Measurements from ENCODE around the gene ICE1. TPM values are rescaled to one million over a fixed set of nuclear protein-coding genes. Genes with fewer than 3 reads are reported as not detected.

Gene ICE1
- total and polyA plus RNA-seq, 3 donors from 2014 or later, result 13.8 to 35.6 (median 34.5) TPM

DNA sequence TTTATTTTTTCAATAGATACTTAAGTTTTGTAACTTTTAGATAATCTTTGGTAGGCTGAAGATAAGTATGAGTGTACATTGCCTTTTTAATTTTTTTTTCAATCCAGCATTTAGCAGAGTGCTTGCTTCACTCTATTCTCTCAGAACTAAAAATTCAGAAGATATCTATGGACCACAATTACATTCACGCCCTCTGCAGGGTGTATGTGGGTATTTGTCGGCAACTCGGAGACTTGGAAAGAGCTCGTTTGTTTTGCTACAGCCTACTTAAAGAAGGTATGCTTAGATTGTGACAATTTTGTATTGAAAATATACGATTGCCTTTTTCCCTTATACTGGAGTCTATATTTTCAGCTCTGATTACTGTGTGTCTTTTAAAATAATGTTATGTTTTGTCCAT lies 43.8 kb downstream of the ICE1 start:
- DNase-seq, result no peak
- Histone ChIP-seq H3K4me3 (no peak overlapping the region), H3K9me3 (no peaks in the 10 kb centered on the region), H3K4me1 (no peaks in the 10 kb centered on the region), H3K27ac (no peak overlapping the region), H3K36me3 (ENCODE audit: low read depth, missing control alignments) (no peaks in the 10 kb centered on the region), H3K27me3 (no peaks in the 10 kb centered on the region)
- intact Hi-C loops (cut with DNase I; ENCODE audit: low total_unique reads), result no loop called here
- no peak for TF ChIP-seq POLR2A (IDR thresholded peaks at IDR 0.05)
- TF ChIP-seq, protein P1, sequence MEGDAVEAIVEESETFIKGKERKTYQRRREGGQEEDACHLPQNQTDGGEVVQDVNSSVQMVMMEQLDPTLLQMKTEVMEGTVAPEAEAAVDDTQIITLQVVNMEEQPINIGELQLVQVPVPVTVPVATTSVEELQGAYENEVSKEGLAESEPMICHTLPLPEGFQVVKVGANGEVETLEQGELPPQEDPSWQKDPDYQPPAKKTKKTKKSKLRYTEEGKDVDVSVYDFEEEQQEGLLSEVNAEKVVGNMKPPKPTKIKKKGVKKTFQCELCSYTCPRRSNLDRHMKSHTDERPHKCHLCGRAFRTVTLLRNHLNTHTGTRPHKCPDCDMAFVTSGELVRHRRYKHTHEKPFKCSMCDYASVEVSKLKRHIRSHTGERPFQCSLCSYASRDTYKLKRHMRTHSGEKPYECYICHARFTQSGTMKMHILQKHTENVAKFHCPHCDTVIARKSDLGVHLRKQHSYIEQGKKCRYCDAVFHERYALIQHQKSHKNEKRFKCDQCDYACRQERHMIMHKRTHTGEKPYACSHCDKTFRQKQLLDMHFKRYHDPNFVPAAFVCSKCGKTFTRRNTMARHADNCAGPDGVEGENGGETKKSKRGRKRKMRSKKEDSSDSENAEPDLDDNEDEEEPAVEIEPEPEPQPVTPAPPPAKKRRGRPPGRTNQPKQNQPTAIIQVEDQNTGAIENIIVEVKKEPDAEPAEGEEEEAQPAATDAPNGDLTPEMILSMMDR (IDR thresholded peaks at IDR 0.05), result no peak
- 91 to 94% methylated on average over 5 of the region's 5 CpGs for WGBS, 2 donors

DNA sequence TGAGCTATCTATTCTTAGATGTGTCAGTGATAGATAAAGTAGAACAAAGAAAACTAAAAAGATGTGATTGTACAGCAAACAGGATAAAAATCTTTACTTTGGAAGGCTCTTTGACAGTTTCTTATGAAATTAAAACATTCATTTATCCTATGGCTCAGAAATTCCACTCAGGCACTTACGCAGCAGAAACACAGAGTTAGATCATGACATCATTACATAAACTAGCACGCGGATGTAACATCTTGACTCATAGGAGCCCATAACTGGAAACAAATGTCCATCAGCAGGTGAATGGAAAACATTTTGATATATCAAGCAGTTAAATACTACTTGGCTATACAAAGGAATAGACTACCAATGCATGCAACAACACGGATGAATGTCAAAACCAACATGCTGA lies 45.3 kb downstream of the ICE1 start:
- Histone ChIP-seq H3K27ac (no peak overlapping the region), H3K9me3 (no peaks in the 10 kb centered on the region), H3K27me3 (no peaks in the 10 kb centered on the region), H3K4me1 (no peaks in the 10 kb centered on the region), H3K36me3 (ENCODE audit: low read depth, missing control alignments) (no peaks in the 10 kb centered on the region), H3K4me3 (no peak overlapping the region)
- no peak for DNase-seq
- intact Hi-C loops (cut with DNase I; ENCODE audit: low total_unique reads), result no loop called here
- WGBS, 2 donors, result 94 to 95% methylated on average over 4 of the region's 4 CpGs
- TF ChIP-seq POLR2A (IDR thresholded peaks at IDR 0.05), result no peak
- TF ChIP-seq, protein P1 (IDR thresholded peaks at IDR 0.05), result no peak

DNA sequence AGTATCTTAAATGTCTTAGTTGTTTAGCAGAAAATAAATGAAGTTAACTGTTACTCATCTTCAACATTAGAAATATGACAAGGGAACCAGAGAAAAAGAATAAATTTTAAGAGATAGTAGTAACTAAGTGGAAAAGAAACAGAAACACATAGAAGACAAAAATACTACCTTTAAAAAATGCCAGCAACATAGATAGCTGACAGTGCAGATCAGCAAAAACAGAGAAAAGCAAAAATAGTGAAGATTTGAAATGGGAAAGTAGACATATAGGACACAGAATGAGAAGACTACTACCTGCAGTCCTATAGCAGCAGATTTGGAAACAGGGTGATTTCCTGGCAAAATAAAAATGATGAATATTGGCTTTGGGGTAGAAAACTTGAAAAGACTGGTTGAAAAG lies 48.5 kb downstream of the ICE1 start:
- Histone ChIP-seq H3K27me3 (no peaks in the 10 kb centered on the region), H3K4me3 (no peak overlapping the region), H3K27ac (no peak overlapping the region), H3K9me3 (no peaks in the 10 kb centered on the region), H3K36me3 (ENCODE audit: low read depth, missing control alignments) (no peaks in the 10 kb centered on the region), H3K4me1 (no peaks in the 10 kb centered on the region)
- intact Hi-C loops (cut with DNase I; ENCODE audit: low total_unique reads), result no loop called here
- no peak for TF ChIP-seq POLR2A (IDR thresholded peaks at IDR 0.05)
- TF ChIP-seq, protein P1 (IDR thresholded peaks at IDR 0.05), result no peak
- no peak for DNase-seq

DNA sequence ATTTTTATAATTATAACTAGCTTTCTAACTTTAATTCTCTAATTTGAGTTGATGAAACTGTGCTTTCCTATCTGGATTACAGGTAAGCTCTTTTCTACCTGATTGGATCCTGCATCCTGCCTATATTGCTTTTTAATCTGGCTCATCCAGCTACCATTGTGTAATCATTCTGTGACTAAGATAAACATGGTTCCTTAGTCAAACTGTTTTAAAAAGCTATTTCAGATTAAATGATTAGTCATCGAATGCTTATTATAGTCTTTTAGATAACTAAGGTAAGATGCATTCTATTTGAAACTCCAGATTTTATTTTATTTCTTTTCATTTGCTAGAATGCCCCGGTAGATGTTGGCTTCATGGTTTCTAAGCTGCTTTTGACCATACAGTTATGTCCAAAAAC lies 50.7 kb downstream of the ICE1 start:
- Histone ChIP-seq H3K36me3 (ENCODE audit: low read depth, missing control alignments) (no peaks in the 10 kb centered on the region), H3K4me1 (no peaks in the 10 kb centered on the region), H3K9me3 (no peaks in the 10 kb centered on the region), H3K4me3 (no peak overlapping the region), H3K27me3 (no peaks in the 10 kb centered on the region), H3K27ac (no peak overlapping the region)
- no peak for TF ChIP-seq POLR2A (IDR thresholded peaks at IDR 0.05)
- TF ChIP-seq, protein P1 (IDR thresholded peaks at IDR 0.05), result no peak
- intact Hi-C loops (cut with DNase I; ENCODE audit: low total_unique reads), result no loop called here
- DNase-seq, result no peak
- WGBS, 2 donors, result 98 to 99% methylated on average over 2 of the region's 2 CpGs

DNA sequence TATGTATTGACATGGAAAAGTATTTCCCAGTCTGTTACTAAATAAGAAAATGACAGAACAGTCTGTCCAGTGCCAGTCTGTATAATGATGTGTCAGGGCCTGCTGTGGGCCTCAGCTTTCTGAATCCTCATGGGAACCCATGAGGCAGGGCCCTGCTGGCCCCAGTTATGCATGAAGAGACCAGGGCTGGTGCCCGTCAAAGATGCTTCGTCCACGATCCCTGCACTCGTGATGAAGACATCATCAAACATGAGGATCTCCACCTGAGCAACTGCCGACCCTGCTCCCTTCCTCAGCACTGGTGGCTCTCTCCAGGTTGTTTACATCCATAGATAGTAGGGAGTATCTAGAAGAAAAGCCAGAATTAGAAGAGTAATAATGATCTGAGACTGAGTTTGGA lies 52.5 kb downstream of the ICE1 start:
- no peaks in the 10 kb centered on the region for H3K4me1 ChIP-seq
- H3K9me3 ChIP-seq, result no peaks in the 10 kb centered on the region
- intact Hi-C loops (cut with DNase I; ENCODE audit: low total_unique reads), result no loop called here
- H3K27me3 ChIP-seq, result no peaks in the 10 kb centered on the region
- WGBS, 2 donors, result 93 to 95% methylated on average over 5 of the region's 5 CpGs
- TF ChIP-seq, protein P1 (IDR thresholded peaks at IDR 0.05), result no peak
- TF ChIP-seq POLR2A (IDR thresholded peaks at IDR 0.05), result no peak
- H3K27ac ChIP-seq, result no peak overlapping the region
- no peak for DNase-seq
- no peaks in the 10 kb centered on the region for H3K36me3 ChIP-seq (ENCODE audit: low read depth, missing control alignments)
- H3K4me3 ChIP-seq, result no peak overlapping the region

Measured in testis (tissue), 3 donors.